Measurements from ENCODE around the gene FAIM2. TPM values are rescaled to one million over a fixed set of nuclear protein-coding genes. Genes with fewer than 3 reads are reported as not detected.

The FAIM2 gene
- total RNA-seq, 1 donor from 2014 or later, result 1.6 TPM

- no peaks in the 10 kb centered on the region for H3K36me3 ChIP-seq (ENCODE audit: control insufficient read depth in 3 of 3, insufficient read depth in 3 of 3, low read length in 3 of 3)
These were observed 57.7 kb downstream of the FAIM2 start for GRCh38 chr12:49846032-49846431.

GRCh38 chr12:49843876-49844437, 59.7 kb downstream of the FAIM2 start:
- H3K36me3 ChIP-seq (ENCODE audit: control insufficient read depth in 3 of 3, insufficient read depth in 3 of 3, low read length in 3 of 3), result no peaks in the 10 kb centered on the region
- no peaks in the 10 kb centered on the region for H3K9me3 ChIP-seq (ENCODE audit: control insufficient read depth in 3 of 3, low read length in 3 of 3)
- no peak overlapping the region for H3K9ac ChIP-seq (ENCODE audit: low read depth in 1 of 3, low read length in 3 of 3)
- peaks cover 11 to 21% (median 16%) of the 10 kb centered on the region in 3 donors for H3K4me1 ChIP-seq (ENCODE audit: control insufficient read depth in 3 of 3, insufficient read depth in 3 of 3, low read length in 3 of 3)
- peaks cover 5 to 13% (median 7%) of the 10 kb centered on the region in 3 donors for H3K27me3 ChIP-seq (ENCODE audit: control insufficient read depth in 3 of 3, insufficient read depth in 3 of 3, low read length in 3 of 3)
- H3K27ac ChIP-seq (ENCODE audit: low read depth, low read length), result no peak overlapping the region
- no peak overlapping the region for H3K4me3 ChIP-seq (ENCODE audit: low read length in 3 of 3)

More at GRCh38 chr12:49846032-49846431, 57.7 kb downstream of the FAIM2 start:
- no peaks in the 10 kb centered on the region for H3K9me3 ChIP-seq (ENCODE audit: control insufficient read depth in 3 of 3, low read length in 3 of 3)
- peaks cover 5 to 13% (median 11%) of the 10 kb centered on the region in 3 donors for H3K27me3 ChIP-seq (ENCODE audit: control insufficient read depth in 3 of 3, insufficient read depth in 3 of 3, low read length in 3 of 3)
- peaks cover 11 to 21% (median 16%) of the 10 kb centered on the region in 3 donors for H3K4me1 ChIP-seq (ENCODE audit: control insufficient read depth in 3 of 3, insufficient read depth in 3 of 3, low read length in 3 of 3)
- H3K4me3 ChIP-seq (ENCODE audit: low read length in 3 of 3), result no peak overlapping the region
- no peak overlapping the region for H3K27ac ChIP-seq (ENCODE audit: low read depth, low read length)
- H3K9ac ChIP-seq (ENCODE audit: low read depth in 1 of 3, low read length in 3 of 3), result no peak overlapping the region

GRCh38 chr12:49843411-49843810, 60.3 kb downstream of the FAIM2 start:
- peak overlapping the region; percentile 90 for H3K27ac ChIP-seq (ENCODE audit: low read depth, low read length)
- peaks cover 4 to 13% (median 7%) of the 10 kb centered on the region in 3 donors for H3K27me3 ChIP-seq (ENCODE audit: control insufficient read depth in 3 of 3, insufficient read depth in 3 of 3, low read length in 3 of 3)
- peaks cover 0 to 2% (median 0%) of the 10 kb centered on the region in 3 donors for H3K36me3 ChIP-seq (ENCODE audit: control insufficient read depth in 3 of 3, insufficient read depth in 3 of 3, low read length in 3 of 3)

GRCh38 chr12:49842519-49843352, 61.0 kb downstream of the FAIM2 start, which contains the start of gene BCDIN3D:
Gene BCDIN3D, minus strand, starts transcription at chr12:49843106. Its CDS starts 19 bp downstream, at chr12:49843087.
- H3K27me3 ChIP-seq (ENCODE audit: control insufficient read depth in 3 of 3, insufficient read depth in 3 of 3, low read length in 3 of 3), result peaks cover 0 to 8% (median 7%) of the 10 kb centered on the region in 3 donors
- H3K27ac ChIP-seq (ENCODE audit: low read depth, low read length), result peak within 1 kb of the TSS; percentile 90
- H3K36me3 ChIP-seq (ENCODE audit: control insufficient read depth in 3 of 3, insufficient read depth in 3 of 3, low read length in 3 of 3), result peaks cover 0 to 7% (median 0%) of the 10 kb centered on the region in 3 donors
- no peaks in the 10 kb centered on the region for H3K9me3 ChIP-seq (ENCODE audit: control insufficient read depth in 3 of 3, low read length in 3 of 3)
- peak within 1 kb of the TSS; percentile 92 to 94 (median 93) for H3K9ac ChIP-seq (ENCODE audit: low read depth in 1 of 3, low read length in 3 of 3)
- peak within 1 kb of the TSS; percentile 93 to 98 (median 97) for H3K4me3 ChIP-seq (ENCODE audit: low read length in 3 of 3)
- peaks cover 11 to 21% (median 16%) of the 10 kb centered on the region in 3 donors for H3K4me1 ChIP-seq (ENCODE audit: control insufficient read depth in 3 of 3, insufficient read depth in 3 of 3, low read length in 3 of 3)

More at GRCh38 chr12:49843411-49843810, 60.3 kb downstream of the FAIM2 start:
- Histone ChIP-seq H3K9ac (ENCODE audit: low read depth in 1 of 3, low read length in 3 of 3) (peak overlapping the region; percentile 69 to 94 (median 92)), H3K4me3 (ENCODE audit: low read length in 3 of 3) (peak overlapping the region; percentile 93 to 98 (median 97)), H3K4me1 (ENCODE audit: control insufficient read depth in 3 of 3, insufficient read depth in 3 of 3, low read length in 3 of 3) (peaks cover 11 to 21% (median 16%) of the 10 kb centered on the region in 3 donors), H3K9me3 (ENCODE audit: control insufficient read depth in 3 of 3, low read length in 3 of 3) (no peaks in the 10 kb centered on the region)

GRCh38 chr12:49838973-49839633, 64.6 kb downstream of the FAIM2 start:
- H3K9me3 ChIP-seq (ENCODE audit: control insufficient read depth in 3 of 3, low read length in 3 of 3), result no peaks in the 10 kb centered on the region
- H3K36me3 ChIP-seq (ENCODE audit: control insufficient read depth in 3 of 3, insufficient read depth in 3 of 3, low read length in 3 of 3), result peaks cover 0 to 7% (median 0%) of the 10 kb centered on the region in 3 donors

GRCh38 chr12:49832836-49833421, 70.8 kb downstream of the FAIM2 start:
- no peaks in the 10 kb centered on the region for H3K9me3 ChIP-seq (ENCODE audit: control insufficient read depth in 3 of 3, low read length in 3 of 3)
- H3K9ac ChIP-seq (ENCODE audit: low read depth in 1 of 3, low read length in 3 of 3), result no peak overlapping the region
- peaks cover 0 to 2% (median 0%) of the 10 kb centered on the region in 3 donors for H3K36me3 ChIP-seq (ENCODE audit: control insufficient read depth in 3 of 3, insufficient read depth in 3 of 3, low read length in 3 of 3)
- H3K4me3 ChIP-seq (ENCODE audit: low read length in 3 of 3), result no peak overlapping the region
- H3K4me1 ChIP-seq (ENCODE audit: control insufficient read depth in 3 of 3, insufficient read depth in 3 of 3, low read length in 3 of 3), result peaks cover 5 to 11% (median 7%) of the 10 kb centered on the region in 3 donors
- H3K27ac ChIP-seq (ENCODE audit: low read depth, low read length), result no peak overlapping the region
- H3K27me3 ChIP-seq (ENCODE audit: control insufficient read depth in 3 of 3, insufficient read depth in 3 of 3, low read length in 3 of 3), result no peaks in the 10 kb centered on the region

More at GRCh38 chr12:49838973-49839633, 64.6 kb downstream of the FAIM2 start:
- no peak overlapping the region for H3K27ac ChIP-seq (ENCODE audit: low read depth, low read length)
- peaks cover 11 to 21% (median 16%) of the 10 kb centered on the region in 3 donors for H3K4me1 ChIP-seq (ENCODE audit: control insufficient read depth in 3 of 3, insufficient read depth in 3 of 3, low read length in 3 of 3)
- H3K9ac ChIP-seq (ENCODE audit: low read depth in 1 of 3, low read length in 3 of 3), result no peak overlapping the region
- H3K4me3 ChIP-seq (ENCODE audit: low read length in 3 of 3), result no peak overlapping the region
- H3K27me3 ChIP-seq (ENCODE audit: control insufficient read depth in 3 of 3, insufficient read depth in 3 of 3, low read length in 3 of 3), result no peaks in the 10 kb centered on the region

GRCh38 chr12:49831717-49832116, 72.0 kb downstream of the FAIM2 start:
- H3K36me3 ChIP-seq (ENCODE audit: control insufficient read depth in 3 of 3, insufficient read depth in 3 of 3, low read length in 3 of 3), result no peaks in the 10 kb centered on the region
- no peak overlapping the region for H3K4me3 ChIP-seq (ENCODE audit: low read length in 3 of 3)
- H3K27ac ChIP-seq (ENCODE audit: low read depth, low read length), result no peak overlapping the region
- H3K4me1 ChIP-seq (ENCODE audit: control insufficient read depth in 3 of 3, insufficient read depth in 3 of 3, low read length in 3 of 3), result peaks cover 13 to 21% (median 15%) of the 10 kb centered on the region in 3 donors
- H3K9ac ChIP-seq (ENCODE audit: low read depth in 1 of 3, low read length in 3 of 3), result no peak overlapping the region
- no peaks in the 10 kb centered on the region for H3K9me3 ChIP-seq (ENCODE audit: control insufficient read depth in 3 of 3, low read length in 3 of 3)
- no peaks in the 10 kb centered on the region for H3K27me3 ChIP-seq (ENCODE audit: control insufficient read depth in 3 of 3, insufficient read depth in 3 of 3, low read length in 3 of 3)

GRCh38 chr12:49828133-49829091, 75.3 kb downstream of the FAIM2 start, which contains the start of gene NCKAP5L:
Gene NCKAP5L, minus strand, starts transcription at chr12:49828413. Its CDS starts 24,369 bp downstream, at chr12:49804044.
- Histone ChIP-seq H3K36me3 (ENCODE audit: control insufficient read depth in 3 of 3, insufficient read depth in 3 of 3, low read length in 3 of 3) (peaks cover 0 to 2% (median 0%) of the 10 kb centered on the region in 3 donors), H3K9ac (ENCODE audit: low read depth in 1 of 3, low read length in 3 of 3) (peak within 1 kb of the TSS; percentile 81 to 95 (median 94)), H3K4me3 (ENCODE audit: low read length in 3 of 3) (peak within 1 kb of the TSS; percentile 85 to 91 (median 87)), H3K27me3 (ENCODE audit: control insufficient read depth in 3 of 3, insufficient read depth in 3 of 3, low read length in 3 of 3) (no peaks in the 10 kb centered on the region), H3K9me3 (ENCODE audit: control insufficient read depth in 3 of 3, low read length in 3 of 3) (no peaks in the 10 kb centered on the region), H3K27ac (ENCODE audit: low read depth, low read length) (peak within 1 kb of the TSS; percentile 84), H3K4me1 (ENCODE audit: control insufficient read depth in 3 of 3, insufficient read depth in 3 of 3, low read length in 3 of 3) (peaks cover 45 to 53% (median 46%) of the 10 kb centered on the region in 3 donors)

All from skeletal muscle tissue (tissue), 4 donors.